SK-N-SH treated with all-trans-retinoic acid at 6 μM for 48 hours (cell line): Measurements from ENCODE around the gene SMIM38.

Experiments
- CSRNP3 ChIP-seq: fragments of 250-450 bp; sonication (Bioruptor Pico); IDR thresholded peaks from 2 replicates; pipeline ENCODE4 v1.5.1; 2021; ENCODE audit warnings: mild to moderate bottlenecking, moderate library complexity
- RARB ChIP-seq: fragments of 250-450 bp; sonication (Bioruptor Pico); IDR thresholded peaks from 2 replicates; pipeline ENCODE4 v1.8.0; 2021; ENCODE audit warnings: mild to moderate bottlenecking, moderate library complexity
- TCF4 ChIP-seq: fragments of 250-450 bp; sonication (Bioruptor Pico); IDR thresholded peaks from 2 replicates; pipeline ENCODE4 v1.8.0; 2021; ENCODE audit warnings: mild to moderate bottlenecking, moderate library complexity, borderline replicate concordance
- ZC3H10 ChIP-seq: fragments of 250-450 bp; sonication (Bioruptor Pico); IDR thresholded peaks from 2 replicates; pipeline ENCODE4 v1.5.1; 2021; ENCODE audit warnings: mild to moderate bottlenecking, moderate library complexity
- ZFP30 ChIP-seq: fragments of 450-650 bp; formaldehyde crosslinking; IDR thresholded peaks from 2 replicates; pipeline ENCODE4 v1.5.0; 2022; ENCODE audit warnings: mild to moderate bottlenecking, moderate library complexity

- no peak for TF ChIP-seq CSRNP3 (CRISPR knock-in tag)
- no peak for TF ChIP-seq TCF4 (CRISPR knock-in tag)
- TF ChIP-seq ZC3H10 = no peak
- TF ChIP-seq ZFP30 = no peak
- no peak for TF ChIP-seq RARB (CRISPR knock-in tag)
Observed at GRCh38 chr11:69141742-69142141, 14.0 kb upstream of the SMIM38 start.
